H1 (cell line): ENCODE measurements around the gene NUBP1.

Experiments used
- CTCF ChIP-seq, 3 experiments: IDR thresholded peaks; 1 replicate in 2 of 3; 2 replicates in 1 of 3; pipeline versions ENCODE4 v1.5.1 to v1.6.1; 2011; ENCODE audit warnings: low read length in 3 of 3, mild to moderate bottlenecking in 3 of 3, inconsistent platforms in 2 of 3, low read depth in 1 of 3, moderate library complexity in 1 of 3; ENCODE audit not compliant: insufficient read depth in 1 of 3; ENCODE audit errors: control extremely low read depth in 1 of 3
- EZH2 ChIP-seq: fragments of 200-600 bp; sonication (generic); IDR thresholded peaks from 2 replicates; pipeline ENCODE4 v1.7.1; 2012; ENCODE audit warnings: low read depth, mild to moderate bottlenecking, moderate library complexity, low read length, inconsistent platforms; ENCODE audit not compliant: severe bottlenecking
- MAFK ChIP-seq: IDR thresholded peaks from 2 replicates; pipeline ENCODE4 v1.6.1; 2012; ENCODE audit warnings: low read depth, mild to moderate bottlenecking, improper control_type of control experiment, low read length
- NANOG ChIP-seq: IDR thresholded peaks from 2 replicates; pipeline ENCODE4 v1.6.1; 2011; ENCODE audit warnings: low read length, low read depth, mild to moderate bottlenecking, inconsistent platforms; ENCODE audit not compliant: insufficient read depth, poor library complexity, severe bottlenecking
- RAD21 ChIP-seq, 2 experiments: IDR thresholded peaks in 1 of 2; conservative IDR thresholded peaks in 1 of 2; 2 replicates each; pipeline ENCODE4 v1.6.1; 2011; ENCODE audit warnings: low read depth in 2 of 2, low read length in 2 of 2, improper control_type of control experiment in 1 of 2, inconsistent platforms in 1 of 2, mild to moderate bottlenecking in 1 of 2, moderate library complexity in 1 of 2
- RFX5 ChIP-seq: IDR thresholded peaks from 2 replicates; pipeline ENCODE4 v1.6.1; 2011; ENCODE audit warnings: low read depth, low read length, improper control_type of control experiment, borderline replicate concordance
- SP1 ChIP-seq: IDR thresholded peaks from 2 replicates; pipeline ENCODE4 v1.6.1; 2011; ENCODE audit warnings: low read depth, low read length
- YY1 ChIP-seq: IDR thresholded peaks from 2 replicates; pipeline ENCODE4 v1.6.1; 2011; ENCODE audit warnings: low read depth, mild to moderate bottlenecking, low read length
- ZNF274 ChIP-seq: IDR thresholded peaks from 2 replicates; pipeline ENCODE4 v1.7.0; 2012; ENCODE audit warnings: low read length, borderline replicate concordance; ENCODE audit errors: extremely low read depth

- TF ChIP-seq EZH2 (no peak), MAFK (no peak), YY1 (no peak), SP1 (no peak), CTCF (IDR thresholded peaks at IDR 0.05; ENCODE audit: control extremely low read depth in 1 of 3, insufficient read depth in 1 of 3, low read depth in 1 of 3, low read length in 3 of 3) (no peak), NANOG (no peak), ZNF274 (no peak), RAD21 (IDR thresholded peaks at IDR 0.05 in 1 of 2, conservative IDR thresholded peaks at IDR 0.05 in 1 of 2; ENCODE audit: low read depth in 2 of 2, low read length in 2 of 2) (no peak), RFX5 (no peak)
Measured at GRCh38 chr16:10740000-10740844, 3.4 kb upstream of the NUBP1 start.
